Activated T-cell treated with anti-CD3 and anti-CD28 coated beads, Interleukin-2, amount 50 U/mL, for 4 hours (primary cell): ENCODE data around the gene NR3C2. TPM values are rescaled to one million over a fixed set of nuclear protein-coding genes. Genes with fewer than 3 reads are reported as not detected.

Experiments used
- ATAC-seq, 2 donors: fragments of 200-7000 bp; cut with Tn5 transposase; one replicate each; pipeline ENCODE4 v1.10.0; 2021
- DNase-seq: peaks from one replicate; pipeline ENCODE4 v3.0.0-alpha.2; 2020
- H3K27me3 Mint-ChIP-seq: one replicate; pipeline ENCODE4 v1.8.0; 2021; ENCODE audit warnings: low read depth, mixed read lengths
- H3K36me3 Mint-ChIP-seq: one replicate; pipeline ENCODE4 v1.8.0; 2022; ENCODE audit warnings: mixed read lengths; ENCODE audit not compliant: insufficient read depth
- H3K4me1 Mint-ChIP-seq: one replicate; pipeline ENCODE4 v1.8.0; 2021; ENCODE audit warnings: low read depth, mixed read lengths
- H3K4me3 Mint-ChIP-seq: one replicate; pipeline ENCODE4 v1.8.0; 2021; ENCODE audit warnings: mild to moderate bottlenecking, moderate library complexity, mixed read lengths
- H3K9me3 Mint-ChIP-seq: one replicate; pipeline ENCODE4 v1.8.0; 2021; ENCODE audit warnings: mixed read lengths
- total RNA-seq, 3 donors: library from RNA; stranded (reverse); gene quantifications; one replicate each; pipeline ENCODE4 v1.2.1, GENCODE V29; 2021

Gene NR3C2
- total RNA-seq, 3 donors from 2014 or later = 1.3 to 2.0 (median 1.7) TPM

- H3K27me3 Mint-ChIP-seq = no peaks in the 10 kb centered on the region
- no peak overlapping the region for H3K4me3 Mint-ChIP-seq
- peaks cover 4% of the 10 kb centered on the region for H3K36me3 Mint-ChIP-seq
- no peak for ATAC-seq
- no peak for DNase-seq
- H3K4me1 Mint-ChIP-seq = peaks cover 29% of the 10 kb centered on the region
- H3K9me3 Mint-ChIP-seq = no peaks in the 10 kb centered on the region
Measured at GRCh38 chr4:148367756-148368155, 74.5 kb downstream of the NR3C2 start.

DNA sequence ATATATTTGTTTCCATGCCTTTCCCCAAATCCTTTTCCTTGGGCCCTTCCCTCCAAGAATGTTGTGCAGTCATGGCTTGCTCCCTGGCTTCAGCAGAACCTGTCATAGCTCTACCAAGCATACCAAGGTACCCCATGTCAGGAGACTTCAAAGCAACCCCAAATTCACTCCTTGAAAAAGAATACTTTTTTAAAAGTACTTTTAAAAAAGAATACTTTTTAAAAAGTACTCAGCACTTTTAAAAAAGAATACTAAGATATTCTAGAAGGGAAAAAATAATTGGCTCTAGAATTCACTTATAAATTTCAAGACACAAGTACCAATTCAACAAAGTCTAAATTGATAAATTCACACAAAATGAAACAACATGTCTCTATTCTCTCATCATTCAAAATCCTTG is 76.0 kb downstream of the NR3C2 start:
- H3K36me3 Mint-ChIP-seq = peaks cover 4% of the 10 kb centered on the region
- ATAC-seq = no peak
- H3K27me3 Mint-ChIP-seq = no peaks in the 10 kb centered on the region
- H3K4me1 Mint-ChIP-seq = peaks cover 33% of the 10 kb centered on the region
- H3K9me3 Mint-ChIP-seq = no peaks in the 10 kb centered on the region
- no peak for DNase-seq
- no peak overlapping the region for H3K4me3 Mint-ChIP-seq

DNA sequence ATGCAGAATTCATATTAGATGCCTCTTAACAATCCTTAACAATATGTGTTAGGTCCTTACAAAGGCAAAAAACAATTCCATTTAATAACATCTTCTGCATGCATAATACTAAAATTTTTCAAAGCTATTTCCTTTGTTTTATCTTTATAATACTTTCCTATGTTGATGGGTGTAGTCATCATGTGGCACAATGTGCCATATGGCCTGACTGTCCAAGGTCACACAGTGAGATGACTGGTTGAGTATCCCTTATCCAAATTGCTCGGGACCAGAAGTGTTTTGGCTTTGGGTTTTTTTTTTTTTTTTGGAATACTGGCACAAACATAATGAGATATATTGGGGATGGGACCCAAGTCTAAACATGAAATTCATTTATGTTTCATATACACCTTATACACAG is 77.7 kb downstream of the NR3C2 start:
- H3K4me1 Mint-ChIP-seq = peaks cover 39% of the 10 kb centered on the region
- no peak for ATAC-seq
- H3K36me3 Mint-ChIP-seq = peaks cover 4% of the 10 kb centered on the region
- no peak for DNase-seq
- H3K4me3 Mint-ChIP-seq = no peak overlapping the region
- no peaks in the 10 kb centered on the region for H3K9me3 Mint-ChIP-seq
- no peaks in the 10 kb centered on the region for H3K27me3 Mint-ChIP-seq

- Mint-ChIP-seq H3K9me3 (no peaks in the 10 kb centered on the region), H3K4me1 (peaks cover 47% of the 10 kb centered on the region), H3K27me3 (no peaks in the 10 kb centered on the region), H3K36me3 (peaks cover 4% of the 10 kb centered on the region), H3K4me3 (no peak overlapping the region)
- no peak for DNase-seq
- ATAC-seq = no peak
Measured at GRCh38 chr4:148359769-148360168, 82.4 kb downstream of the NR3C2 start.

GRCh38 chr4:148355442-148356123 is 86.6 kb downstream of the NR3C2 start:
- Mint-ChIP-seq H3K4me1 (peaks cover 37% of the 10 kb centered on the region), H3K36me3 (peaks cover under 1% of the 10 kb centered on the region), H3K4me3 (peak overlapping the region; percentile 45), H3K9me3 (no peaks in the 10 kb centered on the region), H3K27me3 (no peaks in the 10 kb centered on the region)
- ATAC-seq = no peak
- DNase-seq = no peak

GRCh38 chr4:148354186-148354585 is 88.0 kb downstream of the NR3C2 start:
- no peaks in the 10 kb centered on the region for H3K9me3 Mint-ChIP-seq
- H3K4me1 Mint-ChIP-seq = peaks cover 37% of the 10 kb centered on the region
- ATAC-seq = no peak
- no peak overlapping the region for H3K4me3 Mint-ChIP-seq
- DNase-seq = no peak
- no peaks in the 10 kb centered on the region for H3K27me3 Mint-ChIP-seq
- peaks cover 2% of the 10 kb centered on the region for H3K36me3 Mint-ChIP-seq

- peaks cover 2% of the 10 kb centered on the region for H3K36me3 Mint-ChIP-seq
- no peak for ATAC-seq
- no peak overlapping the region for H3K4me3 Mint-ChIP-seq
- H3K27me3 Mint-ChIP-seq = no peaks in the 10 kb centered on the region
- no peak for DNase-seq
- H3K9me3 Mint-ChIP-seq = no peaks in the 10 kb centered on the region
- peaks cover 38% of the 10 kb centered on the region for H3K4me1 Mint-ChIP-seq
Measured at GRCh38 chr4:148353571-148353970, 88.6 kb downstream of the NR3C2 start.

DNA sequence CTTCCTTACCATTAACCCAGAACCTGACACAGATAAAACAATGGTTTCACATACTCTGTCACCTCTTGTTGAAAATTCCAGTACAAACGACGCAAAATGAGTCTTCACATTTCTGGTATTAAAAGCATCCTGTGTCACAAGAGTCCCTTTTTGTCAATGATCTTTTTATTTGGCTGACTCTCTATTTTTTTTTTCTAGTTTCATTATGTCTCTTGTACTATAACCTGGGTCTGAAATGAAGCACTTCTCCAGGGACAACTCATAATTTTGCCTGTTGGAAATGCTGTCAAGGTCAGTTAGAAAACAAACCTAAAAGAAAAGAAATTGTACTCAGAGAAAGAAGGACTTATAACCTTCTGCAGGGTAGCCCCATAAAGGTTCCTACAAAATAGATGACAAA is 93.1 kb downstream of the NR3C2 start:
- DNase-seq (no peak), ATAC-seq (no peak)
- no peak overlapping the region for H3K4me3 Mint-ChIP-seq
- no peaks in the 10 kb centered on the region for H3K27me3 Mint-ChIP-seq
- no peaks in the 10 kb centered on the region for H3K9me3 Mint-ChIP-seq
- peaks cover 37% of the 10 kb centered on the region for H3K4me1 Mint-ChIP-seq
- peaks cover 4% of the 10 kb centered on the region for H3K36me3 Mint-ChIP-seq

DNA sequence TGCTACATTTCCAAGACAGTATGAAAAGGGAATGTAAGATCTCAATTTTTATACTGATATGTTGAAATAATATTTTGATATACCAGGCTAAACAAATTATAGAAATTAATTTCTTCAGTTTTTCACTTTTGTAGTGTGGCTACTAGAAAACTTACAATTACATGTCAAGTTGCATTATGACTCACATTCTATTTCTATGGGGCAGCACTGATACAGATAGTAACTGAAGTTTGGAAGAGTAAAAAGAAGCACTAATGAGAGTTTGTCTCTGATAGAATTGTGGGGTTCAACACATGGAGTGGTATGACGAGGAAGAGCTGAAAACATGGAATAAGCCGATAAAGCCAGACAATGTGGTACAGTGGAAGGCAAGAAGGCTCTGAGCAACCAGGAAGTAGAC is 95.6 kb downstream of the NR3C2 start:
- no peak for DNase-seq
- H3K36me3 Mint-ChIP-seq = peaks cover 4% of the 10 kb centered on the region
- peaks cover 34% of the 10 kb centered on the region for H3K4me1 Mint-ChIP-seq
- H3K9me3 Mint-ChIP-seq = no peaks in the 10 kb centered on the region
- H3K4me3 Mint-ChIP-seq = no peak overlapping the region
- no peak for ATAC-seq
- H3K27me3 Mint-ChIP-seq = no peaks in the 10 kb centered on the region

- ATAC-seq (no peak), DNase-seq (no peak)
- Mint-ChIP-seq H3K9me3 (peaks cover 5% of the 10 kb centered on the region), H3K27me3 (no peaks in the 10 kb centered on the region), H3K4me1 (peaks cover 31% of the 10 kb centered on the region), H3K4me3 (no peak overlapping the region), H3K36me3 (peaks cover 6% of the 10 kb centered on the region)
Measured at GRCh38 chr4:148345509-148345908, 96.7 kb downstream of the NR3C2 start.

GRCh38 chr4:148344941-148345340 is 97.3 kb downstream of the NR3C2 start:
- H3K4me3 Mint-ChIP-seq = no peak overlapping the region
- H3K9me3 Mint-ChIP-seq = peaks cover 11% of the 10 kb centered on the region
- DNase-seq (no peak), ATAC-seq (no peak)
- peaks cover 28% of the 10 kb centered on the region for H3K4me1 Mint-ChIP-seq
- peaks cover 5% of the 10 kb centered on the region for H3K36me3 Mint-ChIP-seq
- H3K27me3 Mint-ChIP-seq = no peaks in the 10 kb centered on the region

GRCh38 chr4:148344352-148344751 is 97.9 kb downstream of the NR3C2 start:
- no peak overlapping the region for H3K4me3 Mint-ChIP-seq
- peaks cover 24% of the 10 kb centered on the region for H3K4me1 Mint-ChIP-seq
- no peaks in the 10 kb centered on the region for H3K27me3 Mint-ChIP-seq
- ATAC-seq = no peak
- peaks cover 6% of the 10 kb centered on the region for H3K36me3 Mint-ChIP-seq
- no peak for DNase-seq
- peaks cover 17% of the 10 kb centered on the region for H3K9me3 Mint-ChIP-seq

DNA sequence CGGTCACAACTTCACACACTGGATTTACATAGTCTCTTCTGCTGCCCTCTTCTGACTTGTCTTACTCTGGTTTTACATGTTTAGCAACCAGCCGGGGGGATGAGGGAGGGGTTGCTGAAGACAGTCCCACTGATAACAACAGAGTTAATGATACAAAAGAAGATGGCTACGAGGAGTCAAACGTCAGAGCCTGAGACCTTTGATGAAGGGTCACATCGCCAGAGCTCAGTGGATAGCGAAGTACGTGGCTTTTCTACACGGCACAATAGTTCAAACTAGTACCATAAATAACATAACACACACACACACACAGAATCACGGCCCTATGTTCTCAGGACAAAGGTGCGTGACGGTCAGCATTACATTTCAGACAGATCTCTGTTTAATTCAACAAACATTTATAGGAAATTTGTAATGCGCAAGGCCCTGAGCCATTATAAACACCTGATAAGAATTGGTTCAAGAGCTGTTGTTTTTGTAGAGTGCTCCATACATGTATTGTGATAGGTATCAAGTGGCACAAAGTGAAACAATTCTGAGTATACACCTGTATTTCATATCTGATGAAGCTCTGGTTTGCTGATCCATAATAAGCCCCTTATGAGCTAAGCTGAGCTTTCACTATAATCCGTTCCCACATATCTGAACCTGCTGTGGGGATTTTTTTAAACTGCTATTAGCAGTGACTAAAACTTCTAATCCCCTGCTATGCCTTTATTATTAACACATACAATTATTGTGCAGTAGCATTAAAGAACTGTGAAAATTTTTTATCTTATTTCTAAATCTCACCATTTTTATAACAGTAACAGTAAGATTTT is 100.0 kb downstream of the NR3C2 start:
- H3K4me3 Mint-ChIP-seq = no peak overlapping the region
- peaks cover 10% of the 10 kb centered on the region for H3K4me1 Mint-ChIP-seq
- DNase-seq = no peak
- H3K9me3 Mint-ChIP-seq = peaks cover 17% of the 10 kb centered on the region
- no peak for ATAC-seq
- H3K36me3 Mint-ChIP-seq = peaks cover 6% of the 10 kb centered on the region
- H3K27me3 Mint-ChIP-seq = no peaks in the 10 kb centered on the region

DNA sequence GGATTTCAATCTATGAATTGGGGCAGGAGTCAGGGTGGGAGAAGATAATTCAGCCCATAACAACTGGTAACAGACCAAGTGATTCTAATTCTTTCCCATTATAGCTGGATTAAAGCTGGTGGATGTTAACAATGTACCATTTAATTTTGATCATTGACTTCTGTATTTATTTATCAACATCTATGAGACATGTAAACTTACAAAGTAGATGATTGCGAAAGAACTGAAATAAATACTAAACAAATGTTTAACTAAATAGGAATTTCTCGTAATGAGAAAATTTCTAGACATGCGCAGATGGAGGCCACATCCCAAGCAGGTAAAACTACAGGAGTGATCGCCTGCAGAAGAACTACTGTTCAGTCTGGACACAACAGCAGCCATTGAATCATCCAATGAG is 107.1 kb downstream of the NR3C2 start:
- no peak overlapping the region for H3K4me3 Mint-ChIP-seq
- H3K27me3 Mint-ChIP-seq = no peaks in the 10 kb centered on the region
- DNase-seq (no peak), ATAC-seq (no peak)
- H3K9me3 Mint-ChIP-seq = peaks cover 8% of the 10 kb centered on the region
- H3K36me3 Mint-ChIP-seq = peaks cover 6% of the 10 kb centered on the region
- H3K4me1 Mint-ChIP-seq = peaks cover 6% of the 10 kb centered on the region

- no peaks in the 10 kb centered on the region for H3K27me3 Mint-ChIP-seq
- no peaks in the 10 kb centered on the region for H3K9me3 Mint-ChIP-seq
- no peak for DNase-seq
- H3K4me1 Mint-ChIP-seq = peaks cover 12% of the 10 kb centered on the region
- no peak for ATAC-seq
- H3K36me3 Mint-ChIP-seq = peaks cover 4% of the 10 kb centered on the region
- H3K4me3 Mint-ChIP-seq = no peak overlapping the region
Measured at GRCh38 chr4:148333265-148333664, 108.9 kb downstream of the NR3C2 start.
